ENCODE measurements around the gene GLIS1. TPM values are rescaled to one million over a fixed set of nuclear protein-coding genes. Genes with fewer than 3 reads are reported as not detected.

The GLIS1 gene
- total and polyA plus RNA-seq, 10 of the 15 experiments (the other 5 are each of a cell fraction or from before 2014, with no cell fraction given) = not detected

GRCh38 chr1:53490351-53490750 lies 248.6 kb downstream of the GLIS1 start:
- no peak overlapping the region for H2AFZ ChIP-seq (ENCODE audit: control insufficient read depth, low read depth, low read length)
- H3K4me2 ChIP-seq (ENCODE audit: control insufficient read depth, insufficient read depth) = no peak overlapping the region
- ATAC-seq (no peak), DNase-seq (ENCODE audit: low read depth, low spot score) (no peak), FAIRE-seq (no peak)
- ChIA-PET POLR2A (no interaction called here), SMC1A (ENCODE audit: uncharacterized antibody, unreplicated experiment) (interaction anchor here (1.2 kb wide), 1 partner anchor 37 kb away, joined by 3 read pairs; no protein-coding TSS in a partner anchor), RAD21 (ENCODE audit: unreplicated experiment) (no interaction called here), CTCF (interaction anchor here (1.3 to 1.7 kb wide), 2 partner anchors 147 to 264 kb away, joined by 4 to 6 read pairs; no protein-coding TSS in a partner anchor)
- intact Hi-C loops (cut with micrococcal nuclease; ENCODE audit: unreplicated experiment) (no loop called here), in situ Hi-C loops (cut with MboI) (loop anchor here (25.0 kb wide), 1 partner anchor 472 kb away; no protein-coding TSS in a partner anchor)
- H3K9me3 ChIP-seq (replicated peaks; ENCODE audit: control insufficient read depth, insufficient read depth, low read length) = no peaks in the 10 kb centered on the region
- H3K36me3 ChIP-seq (ENCODE audit: control insufficient read depth in 2 of 2, insufficient read depth in 2 of 2, low read length in 1 of 2) = no peaks in the 10 kb centered on the region
- BruUV-seq (replicated peaks) = no TSS peak
- H3K4me3 ChIP-seq = no peak overlapping the region
- no peak overlapping the region for H3K27ac ChIP-seq (ENCODE audit: control insufficient read depth, insufficient read depth)
- H3K27me3 ChIP-seq (replicated peaks in 1 of 2; ENCODE audit: control insufficient read depth in 2 of 2, insufficient read depth in 2 of 2, low read length in 1 of 2) = peaks cover 5% of the 10 kb centered on the region in 2 experiments; a peak in 3 of 4 replicates
- no peaks in the 10 kb centered on the region for H3K4me1 ChIP-seq (ENCODE audit: control insufficient read depth, insufficient read depth, low read length)
- H3K9ac ChIP-seq (ENCODE audit: control insufficient read depth, insufficient read depth, low read length) = no peak overlapping the region
- no peaks in the 10 kb centered on the region for H4K20me1 ChIP-seq (ENCODE audit: control insufficient read depth, insufficient read depth)
- 31% methylated on average over 3 of the region's 3 CpGs for WGBS (ENCODE audit: insufficient coverage, insufficient replicate concordance, low lambda C conversion rate, missing lambda C conversion rate)
- no peaks in the 10 kb centered on the region for H3K79me2 ChIP-seq (ENCODE audit: control insufficient read depth, insufficient read depth, low read length)
- no peak for TF ChIP-seq CEBPZ (IDR thresholded peaks at IDR 0.05; ENCODE audit: low read depth, low read length)
- no peak for TF ChIP-seq TAF1 (IDR thresholded peaks at IDR 0.05; ENCODE audit: borderline replicate concordance, low read depth, low read length)
- TF ChIP-seq USF1 (IDR thresholded peaks at IDR 0.05; ENCODE audit: borderline replicate concordance, extremely low read length, insufficient read depth, low read depth, low read length) = no peak
- no peak for TF ChIP-seq ATF2 (IDR thresholded peaks at IDR 0.05; ENCODE audit: low read length)
- no peak for TF ChIP-seq HDAC2 (IDR thresholded peaks at IDR 0.05)
- no peak for TF ChIP-seq BRCA1 (IDR thresholded peaks at IDR 0.05; ENCODE audit: low read depth, low read length)
- no peak for TF ChIP-seq CBFB (IDR thresholded peaks at IDR 0.05; ENCODE audit: low read depth)
- no peak for TF ChIP-seq CHD4 (IDR thresholded peaks at IDR 0.05)
- no peak for TF ChIP-seq FOS (IDR thresholded peaks at IDR 0.05; ENCODE audit: borderline replicate concordance, extremely low read depth, insufficient read length)
- TF ChIP-seq JUNB (IDR thresholded peaks at IDR 0.05) = no peak
- no peak for TF ChIP-seq MYC (IDR thresholded peaks at IDR 0.05; ENCODE audit: insufficient read depth, insufficient read length, insufficient replicate concordance, low read length, severe bottlenecking)
- TF ChIP-seq RCOR1 (conservative IDR thresholded peaks at IDR 0.05; ENCODE audit: low read depth, low read length) = no peak
- TF ChIP-seq E2F8 (IDR thresholded peaks at IDR 0.05; ENCODE audit: low read depth, partially characterized antibody) = no peak

Measured in GM12878 (cell line).